ENCODE data around the gene REEP6. TPM values are rescaled to one million over a fixed set of nuclear protein-coding genes. Genes with fewer than 3 reads are reported as not detected.

REEP6 gene
- total and polyA plus RNA-seq, 2 of the 4 experiments (the other 2 are of a cell fraction) = 1.3 to 2.2 TPM

DNA sequence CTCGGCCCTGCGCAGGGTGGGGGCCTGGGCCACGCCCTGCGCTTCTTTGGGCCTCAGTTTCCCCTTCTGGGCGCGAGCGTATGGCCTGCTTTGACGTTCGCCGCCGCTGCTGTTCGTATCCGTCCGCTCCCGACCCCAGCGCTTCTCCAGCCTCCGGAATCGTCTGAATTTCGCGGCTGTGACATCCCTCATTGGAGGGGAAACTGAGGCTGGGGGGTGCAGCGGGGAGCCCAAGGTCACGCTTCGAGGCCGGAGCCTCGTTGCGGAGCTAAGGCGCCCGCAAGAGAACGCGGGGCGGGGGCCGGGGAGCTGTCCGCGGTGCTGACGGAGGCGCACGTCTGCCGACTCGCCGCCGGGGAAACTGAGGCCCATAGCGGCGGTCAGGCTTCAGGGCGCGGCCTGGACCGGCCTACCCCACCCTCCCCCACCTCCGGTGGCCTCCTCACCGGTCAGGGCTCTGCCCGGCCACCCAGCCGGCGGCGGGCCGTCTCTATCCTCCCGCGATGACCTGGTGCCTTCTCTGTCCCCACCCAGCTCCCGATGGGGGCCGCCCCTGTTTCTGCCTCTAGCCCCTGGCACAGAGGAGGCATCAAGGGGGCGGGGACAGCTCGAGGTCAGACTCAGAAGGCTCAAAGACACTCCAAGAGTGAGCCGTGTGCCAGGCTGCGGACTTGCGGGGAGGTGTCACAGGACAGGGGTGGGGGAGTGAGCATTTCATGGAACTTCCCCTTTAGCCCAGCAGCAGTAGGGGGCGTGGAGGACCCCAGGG, 44.1 kb upstream of the REEP6 start:
- TF ChIP-seq MAZ (IDR thresholded peaks at IDR 0.05; ENCODE audit: borderline replicate concordance, low read depth, low read length) (peak; percentile 53; the same call in 1 of the 2 replicates), CHD1 (IDR thresholded peaks at IDR 0.05; ENCODE audit: low read depth, low read length) (no peak)
- no peak overlapping the region for H3K27ac ChIP-seq (ENCODE audit: insufficient read depth, low read length)
- H3K27me3 ChIP-seq (ENCODE audit: control insufficient read depth, insufficient read depth, low read length) = peaks cover 50% of the 10 kb centered on the region
- no peak overlapping the region for H2BK120ac ChIP-seq (ENCODE audit: low read depth, low read length)
- H2BK20ac ChIP-seq (ENCODE audit: low read depth, low read length) = no peak overlapping the region
- WGBS, 2 experiments (ENCODE audit: extremely low coverage in 2 of 2, insufficient read length in 1 of 2) = 16% methylated on average over 18 of the region's 63 CpGs; no CpG with 5 or more reads in 1 of the 2 experiments
- peaks cover 50% of the 10 kb centered on the region for H4K20me1 ChIP-seq (ENCODE audit: insufficient read depth, low read length)
- peak overlapping the region; percentile 72 for H2AFZ ChIP-seq (replicated peaks; ENCODE audit: low read length, poor library complexity)
- H3K36me3 ChIP-seq (ENCODE audit: control insufficient read depth, insufficient read depth, low read length) = peaks cover 8% of the 10 kb centered on the region
- DNase-seq (no peak), ATAC-seq (ENCODE audit: low read depth) (no peak)
- H3K23ac ChIP-seq (ENCODE audit: low read depth, low read length) = no peak overlapping the region
- ChIA-PET POLR2A (ENCODE audit: unreplicated experiment) (no interaction called here), CTCF (no interaction called here)
- H3K56ac ChIP-seq (ENCODE audit: extremely low read depth, insufficient read depth, low read length) = no peak overlapping the region
- no peaks in the 10 kb centered on the region for H3K9me1 ChIP-seq (ENCODE audit: insufficient read depth, low read length)
- dilution Hi-C loops (cut with HindIII; ENCODE audit: low sequenced_read_pairs, unreplicated experiment) = no loop called here
- no peak overlapping the region for H4K5ac ChIP-seq (ENCODE audit: low read depth, low read length)
- no peak overlapping the region for H2AK9ac ChIP-seq (replicated peaks; ENCODE audit: low read depth, low read length, poor library complexity)
- in situ Hi-C loops (cut with MboI; ENCODE audit: low sequenced_read_pairs) = no loop called here
- peak overlapping the region; percentile 16 for H3K4me2 ChIP-seq (ENCODE audit: low read depth, low read length)
- no peak overlapping the region for H3K9ac ChIP-seq (ENCODE audit: low read depth, low read length)
- H2BK15ac ChIP-seq (ENCODE audit: low read depth, low read length) = no peak overlapping the region
- peaks cover 5 to 11% of the 10 kb centered on the region in 2 experiments; a peak in 3 of 4 replicates for H3K79me1 ChIP-seq (ENCODE audit: low read depth in 1 of 2, low read length in 2 of 2)
- H2AK5ac ChIP-seq (ENCODE audit: low read depth, low read length) = no peak overlapping the region
- peaks cover 5% of the 10 kb centered on the region; the same call in 1 of the 2 replicates for H3K4me1 ChIP-seq (ENCODE audit: control insufficient read depth, insufficient read depth, low read length)
- H4K8ac ChIP-seq (ENCODE audit: low read depth in 2 of 2, low read length in 2 of 2) = no peak overlapping the region
- no peak overlapping the region for H3K4me3 ChIP-seq (ENCODE audit: insufficient read depth, low read depth, low read length)
- H3K4ac ChIP-seq (ENCODE audit: low read depth, low read length) = no peak overlapping the region
- H4K91ac ChIP-seq (ENCODE audit: insufficient read depth, low read depth, low read length) = no peak overlapping the region
- H3K14ac ChIP-seq (replicated peaks; ENCODE audit: low read depth, low read length) = no peak overlapping the region
- intact Hi-C loops (cut with micrococcal nuclease) = no loop called here
- no TSS peak for BruUV-seq (replicated peaks)
- H2BK5ac ChIP-seq (ENCODE audit: low read depth, low read length, poor library complexity, severe bottlenecking) = no peak overlapping the region
- H3K9me3 ChIP-seq (ENCODE audit: control insufficient read depth, insufficient read depth, low read length) = no peaks in the 10 kb centered on the region
- H3K18ac ChIP-seq (ENCODE audit: low read depth, low read length) = no peak overlapping the region
